IMR-90 (cell line): ENCODE data around the gene CPB2. TPM values are rescaled to one million over a fixed set of nuclear protein-coding genes. Genes with fewer than 3 reads are reported as not detected.

Source experiments
- ATAC-seq: fragments of 200-7000 bp; cut with Tn5 transposase; 2 replicates; pipeline ENCODE4 v1.9.1; 2020; ENCODE audit warnings: low read depth, mild to moderate bottlenecking, moderate library complexity
- BruUV-seq: library from RNA; stranded (reverse); fragments of 400-500 nt; replicated peaks from 2 replicates; lab custom pipeline; 2021; lab: Mats Ljungman, UMichigan
- CTCF ChIA-PET: fragments of 300-600 bp; formaldehyde crosslinking; extraction: SDS; loops from one replicate; lab custom pipeline; 2021; ENCODE audit warnings: antibody characterized with exemption; lab: Yijun Ruan, JAX
- POLR2A ChIA-PET: fragments of 300-600 bp; sonication (Branson Sonifier 250); formaldehyde crosslinking; loops from one replicate; lab custom pipeline; 2022; ENCODE audit warnings: antibody characterized with exemption; ENCODE audit not compliant: unreplicated experiment; lab: Charles Lee
- DNase-seq: peaks from one replicate; pipeline ENCODE4 v3.0.0; 2013
- H2AFZ ChIP-seq: replicated peaks from 2 replicates; pipeline ENCODE3; 2013; ENCODE audit warnings: low read length, mild to moderate bottlenecking; ENCODE audit not compliant: poor library complexity
- H2AK5ac ChIP-seq: 2 replicates; pipeline ENCODE4 v1.6.1; 2013; ENCODE audit warnings: low read depth, low read length, inconsistent platforms
- H2AK9ac ChIP-seq: replicated peaks from 2 replicates; pipeline ENCODE3; 2013; ENCODE audit warnings: mild to moderate bottlenecking, low read depth, low read length, moderate library complexity; ENCODE audit not compliant: poor library complexity
- H2BK120ac ChIP-seq: 2 replicates; pipeline ENCODE4 v1.6.1; 2013; ENCODE audit warnings: low read depth, low read length, inconsistent platforms
- H2BK15ac ChIP-seq: 3 replicates; pipeline ENCODE4 v1.6.1; 2013; ENCODE audit warnings: low read depth, low read length, inconsistent platforms
- H2BK20ac ChIP-seq: 2 replicates; pipeline ENCODE4 v1.6.1; 2013; ENCODE audit warnings: low read depth, mild to moderate bottlenecking, inconsistent platforms, low read length, moderate library complexity
- H2BK5ac ChIP-seq: 2 replicates; pipeline ENCODE4 v1.6.1; 2013; ENCODE audit warnings: mild to moderate bottlenecking, low read depth, low read length, inconsistent platforms; ENCODE audit not compliant: poor library complexity, severe bottlenecking
- H3K14ac ChIP-seq: replicated peaks from 2 replicates; pipeline ENCODE4 v1.6.1; 2013; ENCODE audit warnings: low read depth, low read length, inconsistent platforms
- H3K18ac ChIP-seq: 2 replicates; pipeline ENCODE4 v1.6.1; 2013; ENCODE audit warnings: low read depth, low read length, control low read depth
- H3K23ac ChIP-seq: 2 replicates; pipeline ENCODE4 v1.6.1; 2013; ENCODE audit warnings: low read depth, low read length, inconsistent platforms
- H3K27ac ChIP-seq: 2 replicates; pipeline ENCODE4 v1.5.1; 2013; ENCODE audit warnings: mild to moderate bottlenecking, control low read depth, low read length; ENCODE audit not compliant: insufficient read depth
- H3K27me3 ChIP-seq: 2 replicates; pipeline ENCODE4 v1.6.1; 2013; ENCODE audit warnings: low read length; ENCODE audit not compliant: control insufficient read depth, insufficient read depth
- H3K36me3 ChIP-seq: 2 replicates; pipeline ENCODE4 v1.6.1; 2013; ENCODE audit warnings: low read length, mixed read lengths; ENCODE audit not compliant: control insufficient read depth, insufficient read depth
- H3K4ac ChIP-seq: 2 replicates; pipeline ENCODE4 v1.6.1; 2013; ENCODE audit warnings: low read depth, low read length, inconsistent platforms
- H3K4me1 ChIP-seq: 2 replicates; pipeline ENCODE4 v1.6.1; 2013; ENCODE audit warnings: low read length, mixed read lengths; ENCODE audit not compliant: control insufficient read depth, insufficient read depth
- H3K4me2 ChIP-seq: 2 replicates; pipeline ENCODE4 v1.6.1; 2013; ENCODE audit warnings: low read depth, mild to moderate bottlenecking, control low read depth, low read length, moderate library complexity
- H3K4me3 ChIP-seq: 2 replicates; pipeline ENCODE4 v1.5.1; 2013; ENCODE audit warnings: low read depth, mild to moderate bottlenecking, control low read depth, low read length, moderate library complexity; ENCODE audit not compliant: insufficient read depth
- H3K56ac ChIP-seq: 2 replicates; pipeline ENCODE4 v1.6.1; 2013; ENCODE audit warnings: low read length, inconsistent platforms; ENCODE audit not compliant: insufficient read depth; ENCODE audit errors: extremely low read depth
- H3K79me1 ChIP-seq, 2 experiments: 2 replicates each; pipeline ENCODE4 v1.6.1; 2013; ENCODE audit warnings: low read length in 2 of 2, inconsistent platforms in 1 of 2, low read depth in 1 of 2
- H3K9ac ChIP-seq: 2 replicates; pipeline ENCODE4 v1.6.1; 2013; ENCODE audit warnings: low read depth, low read length, control low read depth
- H3K9me1 ChIP-seq: 2 replicates; pipeline ENCODE4 v1.6.1; 2013; ENCODE audit warnings: low read length, inconsistent platforms; ENCODE audit not compliant: insufficient read depth
- H3K9me3 ChIP-seq: 2 replicates; pipeline ENCODE4 v1.6.1; 2013; ENCODE audit warnings: low read length; ENCODE audit not compliant: control insufficient read depth, insufficient read depth
- H4K20me1 ChIP-seq: 2 replicates; pipeline ENCODE4 v1.6.1; 2013; ENCODE audit warnings: low read length, inconsistent platforms; ENCODE audit not compliant: insufficient read depth
- H4K5ac ChIP-seq: 2 replicates; pipeline ENCODE4 v1.6.1; 2013; ENCODE audit warnings: mild to moderate bottlenecking, low read depth, low read length, control low read depth
- H4K8ac ChIP-seq, 2 experiments: 2 replicates each; pipeline ENCODE4 v1.6.1; 2013; ENCODE audit warnings: low read depth in 2 of 2, low read length in 2 of 2, control low read depth in 1 of 2, inconsistent platforms in 1 of 2
- H4K91ac ChIP-seq: 2 replicates; pipeline ENCODE4 v1.6.1; 2013; ENCODE audit warnings: low read depth, low read length, inconsistent platforms; ENCODE audit not compliant: insufficient read depth
- BHLHE40 ChIP-seq: fragments of 150-350 bp; IDR thresholded peaks from 2 replicates; pipeline ENCODE4 v1.6.1; 2016; ENCODE audit warnings: mild to moderate bottlenecking, low read depth, low read length
- CEBPB ChIP-seq: IDR thresholded peaks from 2 replicates; pipeline ENCODE4 v1.6.1; 2012; ENCODE audit warnings: low read depth, low read length, improper control_type of control experiment
- CHD1 ChIP-seq: IDR thresholded peaks from 2 replicates; pipeline ENCODE4 v1.6.1; 2012; ENCODE audit warnings: low read depth, low read length, improper control_type of control experiment
- ELK1 ChIP-seq: fragments of 150-350 bp; IDR thresholded peaks from 2 replicates; pipeline ENCODE4 v1.6.1; 2016; ENCODE audit warnings: low read depth, mild to moderate bottlenecking, low read length, moderate library complexity, borderline replicate concordance
- FOS ChIP-seq: fragments of 150-350 bp; IDR thresholded peaks from 2 replicates; pipeline ENCODE4 v1.6.1; 2016; ENCODE audit warnings: low read depth, low read length
- MAFK ChIP-seq: IDR thresholded peaks from 2 replicates; pipeline ENCODE4 v1.6.1; 2012; ENCODE audit warnings: low read depth, low read length, improper control_type of control experiment
- MAZ ChIP-seq: IDR thresholded peaks from 2 replicates; pipeline ENCODE4 v1.6.1; 2012; ENCODE audit warnings: low read depth, mild to moderate bottlenecking, low read length, improper control_type of control experiment, moderate library complexity, borderline replicate concordance
- MXI1 ChIP-seq: IDR thresholded peaks from 2 replicates; pipeline ENCODE4 v1.6.1; 2012; ENCODE audit warnings: low read depth, mild to moderate bottlenecking, low read length, moderate library complexity, borderline replicate concordance
- NFE2L2 ChIP-seq: fragments of 150-350 bp; IDR thresholded peaks from 2 replicates; pipeline ENCODE4 v1.6.1; 2016; ENCODE audit warnings: low read depth, mild to moderate bottlenecking, low read length
- POLR2A ChIP-seq: IDR thresholded peaks from 2 replicates; pipeline ENCODE4 v1.6.1; 2012; ENCODE audit warnings: mild to moderate bottlenecking, low read depth, low read length
- RAD21 ChIP-seq: IDR thresholded peaks from 2 replicates; pipeline ENCODE4 v1.6.1; 2012; ENCODE audit warnings: low read length, improper control_type of control experiment
- RCOR1 ChIP-seq: IDR thresholded peaks from 2 replicates; pipeline ENCODE4 v1.6.1; 2012; ENCODE audit warnings: mild to moderate bottlenecking, low read length, improper control_type of control experiment; ENCODE audit not compliant: insufficient replicate concordance
- RFX5 ChIP-seq: IDR thresholded peaks from 2 replicates; pipeline ENCODE4 v1.8.0; 2012; ENCODE audit warnings: low read depth, mild to moderate bottlenecking, low read length, moderate library complexity
- SMC3 ChIP-seq: fragments of 150-350 bp; IDR thresholded peaks from 2 replicates; pipeline ENCODE4 v1.6.1; 2016; ENCODE audit warnings: low read depth, mild to moderate bottlenecking, antibody characterized with exemption, low read length, moderate library complexity
- WGBS, 2 experiments: methylation state at CpG; one replicate each; pipeline versions ENCODE4 v1.1.5 to v1.1.7; 2013; ENCODE audit warnings: missing lambda C conversion rate in 2 of 2; ENCODE audit not compliant: insufficient read length in 1 of 2; ENCODE audit errors: extremely low coverage in 2 of 2; 5-methylcytosine and 5-hydroxymethylcytosine counted together
- dilution Hi-C: fragments of 300-500 bp; cut with HindIII; formaldehyde crosslinking; loops from one replicate; pipeline ENCODE4 v1.14.3; 2018; ENCODE audit warnings: low sequenced_read_pairs; ENCODE audit not compliant: unreplicated experiment
- in situ Hi-C: fragments of 300-500 bp; cut with MboI; formaldehyde crosslinking; loops from 3 replicates; pipeline ENCODE4 v1.14.3; 2019; ENCODE audit warnings: low sequenced_read_pairs, inconsistent platforms, mixed read lengths
- intact Hi-C: fragments of 100-400 bp; cut with micrococcal nuclease; formaldehyde crosslinking; loops from 2 replicates; pipeline ENCODE4 v1.10.0; 2022
- polyA plus RNA-seq, 3 experiments: library from polyadenylated mRNA; depleted of rRNA; stranded (reverse); fragments of >200 nt; gene quantifications; 2 replicates each; pipeline ENCODE4 v1.2.3, GENCODE V29; 2012; ENCODE audit warnings: low replicate concordance in 1 of 3
- total RNA-seq: library from RNA; depleted of rRNA; stranded (reverse); fragments of >200 nt; gene quantifications from 2 replicates; pipeline ENCODE4 v1.2.3, GENCODE V29; 2012
- TF ChIP-seq, protein P1 (sequence below): conservative IDR thresholded peaks from 2 replicates; pipeline ENCODE4 v1.5.1; 2012; ENCODE audit warnings: mild to moderate bottlenecking, low read depth, low read length, improper control_type of control experiment
- TF ChIP-seq, protein P2 (sequence below): fragments of 150-350 bp; IDR thresholded peaks from 2 replicates; pipeline ENCODE4 v1.6.1; 2017; ENCODE audit warnings: mild to moderate bottlenecking, antibody characterized with exemption, low read length, low read depth

Gene CPB2
- total and polyA plus RNA-seq, 2 of the 4 experiments (the other 2 are of a cell fraction): not detected

- WGBS, 2 experiments: 63% methylated on average over 1 of the region's 12 CpGs; no CpG with 5 or more reads in 1 of the 2 experiments
- dilution Hi-C loops: no loop called here
- TF ChIP-seq FOS: no peak
- TF ChIP-seq MAFK: no peak
- TF ChIP-seq, protein P1, sequence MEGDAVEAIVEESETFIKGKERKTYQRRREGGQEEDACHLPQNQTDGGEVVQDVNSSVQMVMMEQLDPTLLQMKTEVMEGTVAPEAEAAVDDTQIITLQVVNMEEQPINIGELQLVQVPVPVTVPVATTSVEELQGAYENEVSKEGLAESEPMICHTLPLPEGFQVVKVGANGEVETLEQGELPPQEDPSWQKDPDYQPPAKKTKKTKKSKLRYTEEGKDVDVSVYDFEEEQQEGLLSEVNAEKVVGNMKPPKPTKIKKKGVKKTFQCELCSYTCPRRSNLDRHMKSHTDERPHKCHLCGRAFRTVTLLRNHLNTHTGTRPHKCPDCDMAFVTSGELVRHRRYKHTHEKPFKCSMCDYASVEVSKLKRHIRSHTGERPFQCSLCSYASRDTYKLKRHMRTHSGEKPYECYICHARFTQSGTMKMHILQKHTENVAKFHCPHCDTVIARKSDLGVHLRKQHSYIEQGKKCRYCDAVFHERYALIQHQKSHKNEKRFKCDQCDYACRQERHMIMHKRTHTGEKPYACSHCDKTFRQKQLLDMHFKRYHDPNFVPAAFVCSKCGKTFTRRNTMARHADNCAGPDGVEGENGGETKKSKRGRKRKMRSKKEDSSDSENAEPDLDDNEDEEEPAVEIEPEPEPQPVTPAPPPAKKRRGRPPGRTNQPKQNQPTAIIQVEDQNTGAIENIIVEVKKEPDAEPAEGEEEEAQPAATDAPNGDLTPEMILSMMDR: no peak
- no peak for TF ChIP-seq POLR2A
- no peak for TF ChIP-seq BHLHE40
- no peak for TF ChIP-seq MAZ
- TF ChIP-seq CEBPB: no peak
- no peak for TF ChIP-seq SMC3
- TF ChIP-seq MXI1: no peak
- TF ChIP-seq RCOR1: no peak
- TF ChIP-seq NFE2L2: no peak
- no peak for TF ChIP-seq RFX5
- no peak for TF ChIP-seq ELK1
- no peak for TF ChIP-seq CHD1
- TF ChIP-seq RAD21: no peak
- TF ChIP-seq, protein P2, sequence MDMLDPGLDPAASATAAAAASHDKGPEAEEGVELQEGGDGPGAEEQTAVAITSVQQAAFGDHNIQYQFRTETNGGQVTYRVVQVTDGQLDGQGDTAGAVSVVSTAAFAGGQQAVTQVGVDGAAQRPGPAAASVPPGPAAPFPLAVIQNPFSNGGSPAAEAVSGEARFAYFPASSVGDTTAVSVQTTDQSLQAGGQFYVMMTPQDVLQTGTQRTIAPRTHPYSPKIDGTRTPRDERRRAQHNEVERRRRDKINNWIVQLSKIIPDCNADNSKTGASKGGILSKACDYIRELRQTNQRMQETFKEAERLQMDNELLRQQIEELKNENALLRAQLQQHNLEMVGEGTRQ: no peak
- no peak for ATAC-seq
- Histone ChIP-seq H3K4me1 (no peaks in the 10 kb centered on the region), H3K9me3 (no peaks in the 10 kb centered on the region), H4K8ac (no peak overlapping the region), H2AK9ac (no peak overlapping the region), H3K4me3 (no peak overlapping the region), H3K36me3 (no peaks in the 10 kb centered on the region), H4K20me1 (no peaks in the 10 kb centered on the region), H4K5ac (no peak overlapping the region), H3K27me3 (peaks cover 2% of the 10 kb centered on the region; the same call in 1 of the 2 replicates), H3K79me1 (no peaks in the 10 kb centered on the region), H3K9me1 (no peaks in the 10 kb centered on the region), H3K4me2 (no peak overlapping the region), H3K56ac (no peak overlapping the region), H2AK5ac (no peak overlapping the region), H4K91ac (no peak overlapping the region), H2BK15ac (no peak overlapping the region), H2BK5ac (no peak overlapping the region), H2BK120ac (no peak overlapping the region), H3K27ac (no peak overlapping the region), H3K4ac (no peak overlapping the region), H3K9ac (no peak overlapping the region), H2AFZ (no peak overlapping the region), H2BK20ac (no peak overlapping the region), H3K14ac (no peak overlapping the region), H3K23ac (no peak overlapping the region), H3K18ac (no peak overlapping the region)
- POLR2A ChIA-PET: no interaction called here
- CTCF ChIA-PET: no interaction called here
- no peak for DNase-seq
- no TSS peak for BruUV-seq
- intact Hi-C loops: no loop called here
- in situ Hi-C loops: no loop called here
These were observed 18.4 kb downstream of the CPB2 start for GRCh38 chr13:46086421-46086922.
